ENCODE data around the gene SCG5. TPM values are rescaled to one million over a fixed set of nuclear protein-coding genes. Genes with fewer than 3 reads are reported as not detected.

Gene SCG5
- total RNA-seq, 1 experiment from 2014 or later = 23.9 TPM

DNA sequence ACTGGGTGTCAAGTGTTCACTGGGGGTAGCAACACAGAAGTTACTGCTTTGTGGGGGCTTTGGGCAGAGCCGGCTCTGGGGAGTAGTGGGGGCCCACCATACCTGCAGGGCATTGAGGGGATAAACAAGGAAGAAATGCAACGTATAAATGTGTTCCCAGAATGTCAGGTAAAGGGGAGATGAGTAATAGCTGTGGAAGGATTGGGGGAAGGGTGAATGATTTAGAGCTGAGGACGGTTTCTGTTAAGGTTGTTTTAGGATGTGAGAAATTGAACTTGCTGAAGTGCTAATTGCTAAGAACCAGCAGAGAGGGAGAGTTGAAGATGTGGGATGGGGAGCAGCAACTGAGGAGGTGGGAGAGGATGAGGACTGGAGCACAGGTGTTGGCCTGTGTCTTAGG is 10.7 kb downstream of the SCG5 start:
- Histone ChIP-seq H2AFZ (ENCODE audit: low read length) (no peak overlapping the region), H4K8ac (replicated peaks; ENCODE audit: insufficient read length, low read depth, low read length) (no peak overlapping the region), H3K56ac (ENCODE audit: insufficient read length, low read depth, low read length) (no peak overlapping the region), H3K23me2 (ENCODE audit: insufficient read length, low read depth, low read length, poor library complexity, severe bottlenecking) (no peaks in the 10 kb centered on the region), H2BK5ac (ENCODE audit: insufficient read length, low read length) (no peak overlapping the region), H2BK120ac (ENCODE audit: low read depth, low read length, poor library complexity, severe bottlenecking) (no peak overlapping the region), H3K79me1 (ENCODE audit: insufficient read depth, low read depth, low read length, poor library complexity, severe bottlenecking) (no peaks in the 10 kb centered on the region), H3K9ac (ENCODE audit: extremely low read depth, insufficient read length, low read length) (no peak overlapping the region), H3K27me3 (ENCODE audit: insufficient read depth, low read length) (no peaks in the 10 kb centered on the region), H3K23ac (ENCODE audit: insufficient read length, low read depth, low read length) (no peak overlapping the region), H3K27ac (ENCODE audit: insufficient read length, low read depth, low read length) (no peak overlapping the region), H2BK12ac (ENCODE audit: insufficient read length, low read depth, low read length) (no peak overlapping the region), H2BK15ac (ENCODE audit: low read depth, low read length) (no peak overlapping the region), H3K14ac (ENCODE audit: insufficient read depth, low read length) (no peak overlapping the region), H3K4me1 (ENCODE audit: insufficient read depth, low read length) (no peaks in the 10 kb centered on the region), H2BK20ac (ENCODE audit: low read depth, low read length, poor library complexity, severe bottlenecking) (no peak overlapping the region), H4K5ac (ENCODE audit: insufficient read length, low read depth, low read length) (no peak overlapping the region), H3K4ac (ENCODE audit: low read depth, low read length) (no peak overlapping the region), H2AK5ac (ENCODE audit: insufficient read length, low read length) (no peak overlapping the region), H3K9me3 (ENCODE audit: control insufficient read depth, low read depth, low read length) (no peaks in the 10 kb centered on the region), H3K4me2 (ENCODE audit: insufficient read depth, insufficient read length, low read length) (no peak overlapping the region), H3T11ph (ENCODE audit: low read length) (no peak overlapping the region), H4K20me1 (ENCODE audit: control insufficient read depth, insufficient read depth, insufficient read length) (no peaks in the 10 kb centered on the region), H3K79me2 (ENCODE audit: insufficient read depth, low read length) (no peaks in the 10 kb centered on the region), H4K91ac (ENCODE audit: insufficient read length, low read depth, low read length) (no peak overlapping the region), H3K18ac (ENCODE audit: insufficient read length, low read depth, low read length) (no peak overlapping the region)
- H3K27me3 Mint-ChIP-seq (ENCODE audit: low read depth) = no peaks in the 10 kb centered on the region
- peak overlapping the region in 2 of 3 experiments; percentile 7 to 25; a peak in 3 of 7 replicates for H3K27ac Mint-ChIP-seq
- peaks cover 3 to 26% (median 8%) of the 10 kb centered on the region in 3 experiments; a peak in 5 of 7 replicates for H3K36me3 Mint-ChIP-seq (ENCODE audit: insufficient read depth in 1 of 3, low read depth in 3 of 3)
- H3K4me3 Mint-ChIP-seq = no peak overlapping the region
- TF ChIP-seq, protein P1, sequence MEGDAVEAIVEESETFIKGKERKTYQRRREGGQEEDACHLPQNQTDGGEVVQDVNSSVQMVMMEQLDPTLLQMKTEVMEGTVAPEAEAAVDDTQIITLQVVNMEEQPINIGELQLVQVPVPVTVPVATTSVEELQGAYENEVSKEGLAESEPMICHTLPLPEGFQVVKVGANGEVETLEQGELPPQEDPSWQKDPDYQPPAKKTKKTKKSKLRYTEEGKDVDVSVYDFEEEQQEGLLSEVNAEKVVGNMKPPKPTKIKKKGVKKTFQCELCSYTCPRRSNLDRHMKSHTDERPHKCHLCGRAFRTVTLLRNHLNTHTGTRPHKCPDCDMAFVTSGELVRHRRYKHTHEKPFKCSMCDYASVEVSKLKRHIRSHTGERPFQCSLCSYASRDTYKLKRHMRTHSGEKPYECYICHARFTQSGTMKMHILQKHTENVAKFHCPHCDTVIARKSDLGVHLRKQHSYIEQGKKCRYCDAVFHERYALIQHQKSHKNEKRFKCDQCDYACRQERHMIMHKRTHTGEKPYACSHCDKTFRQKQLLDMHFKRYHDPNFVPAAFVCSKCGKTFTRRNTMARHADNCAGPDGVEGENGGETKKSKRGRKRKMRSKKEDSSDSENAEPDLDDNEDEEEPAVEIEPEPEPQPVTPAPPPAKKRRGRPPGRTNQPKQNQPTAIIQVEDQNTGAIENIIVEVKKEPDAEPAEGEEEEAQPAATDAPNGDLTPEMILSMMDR (conservative IDR thresholded peaks at IDR 0.05) = no peak
- H3K4me1 Mint-ChIP-seq = peaks cover 35 to 47% of the 10 kb centered on the region in 2 experiments
- H3K9me3 Mint-ChIP-seq = no peaks in the 10 kb centered on the region; a peak in 1 of 5 replicates
- no peak for DNase-seq
- no CpG with 5 or more reads among the region's 3 CpGs for WGBS (ENCODE audit: extremely low coverage, insufficient read length, low lambda C conversion rate)

All from H9 (cell line).